Right cardiac atrium (tissue), 5 donors: ENCODE data around the gene TAAR5. TPM values are rescaled to one million over a fixed set of nuclear protein-coding genes. Genes with fewer than 3 reads are reported as not detected.
"Not testable (repeated sequence)": the region's sequence is repeated elsewhere in the genome, so short reads cannot be mapped to it uniquely, and the experiment has no call there.

ENCODE experiments used
- ATAC-seq, 2 donors: fragments of 200-7000 bp; cut with Tn5 transposase; one replicate each; pipeline versions ENCODE4 v1.8.0 to v1.9.1; 2020; ENCODE audit warnings: moderate library complexity in 2 of 2, mild to moderate bottlenecking in 1 of 2
- DNase-seq, 3 donors: peaks; one replicate each; pipeline ENCODE4 v3.0.0-alpha.2; 2020
- H3K27ac ChIP-seq: one replicate; pipeline ENCODE4 v1.5.1; 2013; ENCODE audit warnings: mild to moderate bottlenecking, low read length, control low read depth, moderate library complexity
- H3K27me3 ChIP-seq: one replicate; pipeline ENCODE4 v1.6.1; 2013; ENCODE audit not compliant: control insufficient read depth, insufficient read depth
- H3K4me1 ChIP-seq: one replicate; pipeline ENCODE4 v1.6.1; 2013; ENCODE audit warnings: low read length; ENCODE audit not compliant: control insufficient read depth, insufficient read depth
- H3K4me3 ChIP-seq: one replicate; pipeline ENCODE4 v1.5.1; 2013; ENCODE audit warnings: low read length, control low read depth
- H3K9me3 ChIP-seq: one replicate; pipeline ENCODE4 v1.6.1; 2013; ENCODE audit warnings: low read length; ENCODE audit not compliant: control insufficient read depth
- WGBS: extraction: QIAGEN DNeasy Blood & Tissue Kit; methylation state at CpG from one replicate; pipeline ENCODE4 v1.1.7; 2013; 5-methylcytosine and 5-hydroxymethylcytosine counted together
- intact Hi-C, 4 donors: fragments of 100-400 bp; cut with DNase I; formaldehyde crosslinking; loops; one replicate each; pipeline versions ENCODE4 v1.11.0 to v1.14.0; 2022 to 2023
- polyA plus RNA-seq: library from polyadenylated mRNA; stranded (reverse); fragments of 200-250 nt; gene quantifications from one replicate; pipeline ENCODE4 v1.2.3, GENCODE V29; 2013
- total RNA-seq, 4 donors: library from RNA; stranded (reverse); fragmentation: NEBNext Ultra II Directional; extraction: Animal tissue kit (Norgen Biotek cat#: 25700); gene quantifications; one replicate each; pipeline ENCODE4 v1.2.1, GENCODE V29; 2021
- donor health status: healthy with polysubstance abuse.
- donor health status: DM: no; HTN: yes; CAD: no.
- donor health status: DM: no; HTN: no; CAD: no.
- donor health status: DM: no; HTN: yes; CAD: no; lungs with severe emphysema.
- donor health status: DM: yes; HTN: yes; CAD: no.

The TAAR5 gene
- total and polyA plus RNA-seq, 5 donors = not detected

GRCh38 chr6:132569170-132569569 lies 20.4 kb downstream of the TAAR5 start:
- intact Hi-C loops = no loop called here
- Histone ChIP-seq H3K4me3 (no peak overlapping the region), H3K27ac (no peak overlapping the region), H3K27me3 (no peaks in the 10 kb centered on the region), H3K4me1 (no peaks in the 10 kb centered on the region), H3K9me3 (no peaks in the 10 kb centered on the region)
- DNase-seq (no peak), ATAC-seq (no peak)
- 47% methylated on average over 4 of the region's 4 CpGs for WGBS

GRCh38 chr6:132568611-132569010 lies 20.9 kb downstream of the TAAR5 start:
- 54% methylated on average over 6 of the region's 6 CpGs for WGBS
- intact Hi-C loops = no loop called here
- no peaks in the 10 kb centered on the region for H3K9me3 ChIP-seq
- H3K4me3 ChIP-seq = no peak overlapping the region
- DNase-seq = no peak
- H3K27me3 ChIP-seq = no peaks in the 10 kb centered on the region
- no peak for ATAC-seq
- H3K4me1 ChIP-seq = no peaks in the 10 kb centered on the region
- no peak overlapping the region for H3K27ac ChIP-seq

GRCh38 chr6:132567566-132567965 lies 22.0 kb downstream of the TAAR5 start:
- no peak overlapping the region for H3K27ac ChIP-seq
- H3K4me3 ChIP-seq = no peak overlapping the region
- intact Hi-C loops = no loop called here
- DNase-seq (no peak), ATAC-seq (no peak)
- no peaks in the 10 kb centered on the region for H3K4me1 ChIP-seq
- 73% methylated on average over 1 of the region's 1 CpG for WGBS
- no peaks in the 10 kb centered on the region for H3K9me3 ChIP-seq
- no peaks in the 10 kb centered on the region for H3K27me3 ChIP-seq

- H3K9me3 ChIP-seq = no peaks in the 10 kb centered on the region
- H3K27ac ChIP-seq = no peak overlapping the region
- H3K4me1 ChIP-seq = no peaks in the 10 kb centered on the region
- H3K4me3 ChIP-seq = no peak overlapping the region
- no peak for ATAC-seq
- WGBS = 86% methylated on average over 6 of the region's 6 CpGs
- intact Hi-C loops = no loop called here
- no peak for DNase-seq
- no peaks in the 10 kb centered on the region for H3K27me3 ChIP-seq
These were observed 23.1 kb downstream of the TAAR5 start for GRCh38 chr6:132566404-132566803.

GRCh38 chr6:132560087-132560486 lies 29.5 kb downstream of the TAAR5 start:
- H3K4me3 ChIP-seq, H3K9me3 ChIP-seq, ATAC-seq, intact Hi-C loops, H3K27me3 ChIP-seq, H3K4me1 ChIP-seq, DNase-seq, H3K27ac ChIP-seq: not testable (repeated sequence)
- WGBS = 64% methylated on average over 3 of the region's 3 CpGs

DNA sequence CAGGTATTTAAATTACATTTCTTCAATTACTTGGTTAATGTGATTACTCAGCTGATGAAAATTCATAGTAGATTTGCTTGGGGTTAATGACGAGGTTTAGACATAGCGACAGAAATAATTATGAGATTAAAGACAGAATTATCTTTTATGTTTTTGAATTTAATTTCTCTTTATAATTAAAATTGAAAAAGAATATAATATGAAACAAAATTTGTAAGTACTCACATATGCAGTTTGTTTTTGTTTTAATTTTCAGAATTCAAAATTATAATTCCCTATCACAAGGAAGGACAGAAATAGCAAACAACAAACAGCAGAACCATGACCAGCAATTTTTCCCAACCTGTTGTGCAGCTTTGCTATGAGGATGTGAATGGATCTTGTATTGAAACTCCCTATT lies 37.2 kb downstream of the TAAR5 start, which contains the start of gene TAAR8:
TAAR8 (plus strand) TSS at position 301 of the 400 bp plus-strand sequence; CDS start at position 322, 21 bp downstream.
- Histone ChIP-seq H3K9me3 (no peaks in the 10 kb centered on the region), H3K27me3 (no peaks in the 10 kb centered on the region), H3K4me1 (no peaks in the 10 kb centered on the region), H3K4me3 (no peak within 1 kb of the TSS), H3K27ac (no peak within 1 kb of the TSS)
- intact Hi-C loops = no loop called here
- no peak for DNase-seq
- 91% methylated on average over 2 of the region's 2 CpGs for WGBS
- ATAC-seq = no peak

DNA sequence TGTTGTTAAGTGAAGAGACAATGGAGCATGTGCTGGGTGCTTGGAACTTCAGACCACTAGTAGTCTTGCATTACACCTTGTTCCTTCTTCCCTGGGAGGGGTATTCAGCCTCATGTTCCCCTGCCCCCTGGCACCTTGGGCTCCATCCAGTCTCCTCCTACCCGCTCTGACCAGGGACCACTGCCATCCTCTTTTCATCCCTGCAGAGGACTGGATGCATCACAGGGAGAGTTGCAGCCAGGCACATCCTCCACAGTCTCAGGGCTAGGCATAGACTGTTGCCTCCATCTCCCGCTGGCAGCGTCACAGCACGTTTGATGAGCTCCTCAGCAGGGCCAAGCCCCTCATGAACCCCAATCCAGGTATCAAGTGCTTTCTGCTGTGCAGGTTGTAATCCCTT lies 38.3 kb downstream of the TAAR5 start:
- no peak for ATAC-seq
- Histone ChIP-seq H3K4me1 (no peaks in the 10 kb centered on the region), H3K27me3 (no peaks in the 10 kb centered on the region), H3K9me3 (no peaks in the 10 kb centered on the region), H3K27ac (no peak overlapping the region), H3K4me3 (no peak overlapping the region)
- intact Hi-C loops = no loop called here
- no peak for DNase-seq
- WGBS = 76% methylated on average over 4 of the region's 4 CpGs

DNA sequence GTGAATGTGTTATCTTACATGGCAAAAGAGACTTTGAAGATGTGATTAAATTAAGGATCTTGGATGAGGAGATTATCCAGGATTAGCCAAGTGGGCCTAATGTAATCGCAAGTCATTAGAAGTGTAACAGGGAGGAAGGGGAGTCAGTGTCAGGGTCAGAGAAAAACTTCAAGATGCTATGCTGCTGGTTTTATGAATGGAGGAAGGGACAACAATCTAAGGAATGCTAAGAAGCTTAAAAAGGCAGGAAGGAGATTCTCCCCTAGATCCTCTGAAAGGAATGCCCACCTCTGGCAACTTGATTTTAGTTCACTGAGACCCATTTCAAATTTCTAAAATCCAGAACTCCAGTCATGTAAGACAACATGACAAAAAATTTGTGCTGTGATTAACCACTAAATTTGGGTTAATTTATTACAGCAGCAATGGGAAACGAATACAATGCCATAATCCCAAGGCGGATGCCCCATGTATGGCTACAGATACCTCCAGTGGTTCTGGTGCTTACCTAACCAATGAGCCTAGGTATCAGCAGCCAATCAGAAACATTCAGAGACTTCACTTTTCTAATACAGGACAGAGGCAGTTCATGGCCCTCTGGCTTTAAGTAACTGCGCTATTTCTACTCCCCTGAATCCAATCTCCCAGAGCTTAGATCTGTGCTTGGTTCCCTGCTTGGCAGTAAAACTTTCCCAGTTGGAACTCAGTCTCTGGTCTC lies 40.6 kb downstream of the TAAR5 start:
- 86% methylated on average over 4 of the region's 4 CpGs for WGBS
- intact Hi-C loops = no loop called here
- no peak for DNase-seq
- Histone ChIP-seq H3K27me3 (no peaks in the 10 kb centered on the region), H3K9me3 (no peaks in the 10 kb centered on the region), H3K27ac (no peak overlapping the region), H3K4me1 (no peaks in the 10 kb centered on the region), H3K4me3 (no peak overlapping the region)
- no peak for ATAC-seq

- H3K4me3 ChIP-seq = no peak overlapping the region
- H3K27me3 ChIP-seq = no peaks in the 10 kb centered on the region
- intact Hi-C loops = no loop called here
- DNase-seq (no peak), ATAC-seq (no peak)
- H3K4me1 ChIP-seq = no peaks in the 10 kb centered on the region
- no peaks in the 10 kb centered on the region for H3K9me3 ChIP-seq
- H3K27ac ChIP-seq = no peak overlapping the region
These were observed 44.7 kb downstream of the TAAR5 start for GRCh38 chr6:132544826-132545225.

Other genes starting within 250 kb of the TAAR5 start
- gene MOXD1, start 188.3 kb downstream of the TAAR5 start, total RNA-seq = 1 to 10 TPM; 1.1 to 2.4 (median 2.0) TPM
- gene MOXD1, start 188.3 kb downstream of the TAAR5 start, polyA plus RNA-seq = 1.2 TPM
- gene STX7, start 76.6 kb downstream of the TAAR5 start, total RNA-seq = 10 to 100 TPM; 45.6 to 69.7 (median 62.3) TPM
- 14.2 TPM for gene STX7, start 76.6 kb downstream of the TAAR5 start, polyA plus RNA-seq
- not detected for gene TAAR9, start 51.5 kb downstream of the TAAR5 start, total RNA-seq
- not detected for gene TAAR9, start 51.5 kb downstream of the TAAR5 start, polyA plus RNA-seq
- gene TAAR8, start 37.1 kb downstream of the TAAR5 start, total RNA-seq = not detected
- gene TAAR8, start 37.1 kb downstream of the TAAR5 start, polyA plus RNA-seq = not detected
- gene TAAR6, start 19.4 kb downstream of the TAAR5 start, total RNA-seq = not detected
- not detected for gene TAAR6, start 19.4 kb downstream of the TAAR5 start, polyA plus RNA-seq
- not detected for gene TAAR2, start 34.5 kb upstream of the TAAR5 start, total RNA-seq
- not detected for gene TAAR2, start 34.5 kb upstream of the TAAR5 start, polyA plus RNA-seq
- gene TAAR1, start 69.4 kb upstream of the TAAR5 start, total RNA-seq = not detected
- not detected for gene TAAR1, start 69.4 kb upstream of the TAAR5 start, polyA plus RNA-seq
- gene VNN1, start 124.3 kb upstream of the TAAR5 start, total RNA-seq = under 1 TPM; 0.23 to 0.80 (median 0.69) TPM
- 0.29 TPM for gene VNN1, start 124.3 kb upstream of the TAAR5 start, polyA plus RNA-seq
- gene VNN2, start 168.2 kb upstream of the TAAR5 start, total RNA-seq = 1 to 10 TPM in 3 of 4 donors, under 1 TPM in 1; 0.71 to 2.7 (median 2.2) TPM
- gene VNN2, start 168.2 kb upstream of the TAAR5 start, polyA plus RNA-seq = 0.59 TPM
- 1 to 10 TPM; 4.5 to 5.9 (median 5.3) TPM for gene SLC18B1, start 208.9 kb upstream of the TAAR5 start, total RNA-seq
- 3.1 TPM for gene SLC18B1, start 208.9 kb upstream of the TAAR5 start, polyA plus RNA-seq
- gene RPS12, start 224.8 kb upstream of the TAAR5 start, total RNA-seq = 100 to 1,000 TPM; 554 to 686 (median 627) TPM
- gene RPS12, start 224.8 kb upstream of the TAAR5 start, polyA plus RNA-seq = 1,063 TPM